Esophagus mucosa (tissue), 1 donor: ENCODE measurements around the gene CRIP1. TPM values are rescaled to one million over a fixed set of nuclear protein-coding genes. Genes with fewer than 3 reads are reported as not detected.

Experiments
- ATAC-seq: fragments of 200-7000 bp; cut with Tn5 transposase; one replicate; pipeline ENCODE4 v1.9.1; 2020
- total RNA-seq: library from RNA; stranded (reverse); gene quantifications from one replicate; pipeline ENCODE4 v1.2.4, GENCODE V29; 2023
- donor health status: DM: yes; HTN: yes; CAD: no.

The CRIP1 gene
- total RNA-seq, 1 donor from 2014 or later = 42.6 TPM

- ATAC-seq = peak; percentile 71
Measured at GRCh38 chr14:105480807-105481801, 5.6 kb upstream of the CRIP1 start.

GRCh38 chr14:105481886-105482457 lies 4.7 kb upstream of the CRIP1 start:
- ATAC-seq = peak; percentile 64

GRCh38 chr14:105482486-105483110 lies 4.1 kb upstream of the CRIP1 start:
- no peak for ATAC-seq

GRCh38 chr14:105483300-105484068 lies 3.2 kb upstream of the CRIP1 start:
- ATAC-seq = peak; percentile 31

- ATAC-seq = no peak
Measured at GRCh38 chr14:105484069-105484996, 2.4 kb upstream of the CRIP1 start.

- no peak for ATAC-seq
Measured at GRCh38 chr14:105484997-105485393, 1.7 kb upstream of the CRIP1 start.

GRCh38 chr14:105485739-105486162 lies 935 bp upstream of the CRIP1 start:
- ATAC-seq = no peak

GRCh38 chr14:105486974-105487448 lies 325 bp downstream of the CRIP1 start:
- no peak for ATAC-seq

- ATAC-seq = no peak
Measured at GRCh38 chr14:105487449-105487985, 831 bp downstream of the CRIP1 start.

- ATAC-seq = no peak
Measured at GRCh38 chr14:105487986-105488777, 1.5 kb downstream of the CRIP1 start.

GRCh38 chr14:105488781-105489541 lies 2.3 kb downstream of the CRIP1 start:
- ATAC-seq = no peak

GRCh38 chr14:105489542-105490266 lies 3.0 kb downstream of the CRIP1 start:
- ATAC-seq = peak; percentile 14

- ATAC-seq = no peak
Measured at GRCh38 chr14:105490267-105490571, 3.5 kb downstream of the CRIP1 start.

GRCh38 chr14:105490572-105491365 lies 4.1 kb downstream of the CRIP1 start, which contains the start of gene TEDC1:
TEDC1 (plus strand) TSS chr14:105491246; CDS start chr14:105491376, 130 bp downstream.
- ATAC-seq = peak; percentile 84

- peak; percentile 49 for ATAC-seq
Measured at GRCh38 chr14:105491366-105491973, 4.8 kb downstream of the CRIP1 start.

GRCh38 chr14:105492031-105492970 lies 5.6 kb downstream of the CRIP1 start:
- no peak for ATAC-seq
